Smooth muscle cell (in vitro differentiated cells): ENCODE measurements around the gene RAB11FIP3. TPM values are rescaled to one million over a fixed set of nuclear protein-coding genes. Genes with fewer than 3 reads are reported as not detected.

Source experiments
- DNase-seq: peaks from one replicate; lab custom pipeline; 2025; ENCODE audit not compliant: unreplicated experiment; lab: John Stamatoyannopoulos, UW
- H2AFZ ChIP-seq: fragments of 200-600 bp; sonication (generic); 2 replicates; pipeline ENCODE4 v1.6.0; 2016; ENCODE audit warnings: antibody characterized with exemption, low read depth, mild to moderate bottlenecking
- H3F3A ChIP-seq: fragments of 200-600 bp; sonication (generic); 2 replicates; pipeline ENCODE4 v1.6.0; 2017; ENCODE audit warnings: antibody characterized with exemption, low read depth
- H3K27ac ChIP-seq: fragments of 200-600 bp; sonication (generic); 2 replicates; pipeline ENCODE4 v1.5.1; 2016; ENCODE audit warnings: low read depth, mild to moderate bottlenecking
- H3K27me3 ChIP-seq: fragments of 200-600 bp; sonication (generic); 2 replicates; pipeline ENCODE4 v1.6.1; 2016; ENCODE audit warnings: low read depth, mild to moderate bottlenecking
- H3K36me3 ChIP-seq: fragments of 200-600 bp; sonication (generic); 2 replicates; pipeline ENCODE4 v1.5.1; 2016; ENCODE audit warnings: low read depth
- H3K4me1 ChIP-seq: fragments of 200-600 bp; sonication (generic); 2 replicates; pipeline ENCODE4 v1.5.1; 2016; ENCODE audit warnings: low read depth
- H3K4me2 ChIP-seq: fragments of 200-600 bp; sonication (generic); 2 replicates; pipeline ENCODE4 v1.6.0; 2016; ENCODE audit warnings: mild to moderate bottlenecking
- H3K4me3 ChIP-seq: fragments of 200-600 bp; sonication (generic); 2 replicates; pipeline ENCODE4 v1.5.1; 2016; ENCODE audit warnings: mild to moderate bottlenecking
- H3K79me2 ChIP-seq: fragments of 200-600 bp; sonication (generic); 2 replicates; pipeline ENCODE4 v1.6.0; 2016; ENCODE audit warnings: low read depth, mild to moderate bottlenecking
- H3K9ac ChIP-seq: fragments of 200-600 bp; sonication (generic); 2 replicates; pipeline ENCODE4 v1.6.0; 2016; ENCODE audit warnings: low read depth
- H3K9me3 ChIP-seq: fragments of 200-600 bp; sonication (generic); replicated peaks from 2 replicates; pipeline ENCODE4 v1.5.1; 2016; ENCODE audit warnings: low read depth
- H4K20me1 ChIP-seq: fragments of 200-600 bp; sonication (generic); 2 replicates; pipeline ENCODE4 v1.6.0; 2016; ENCODE audit warnings: low read depth
- CTCF ChIP-seq: fragments of 200-600 bp; sonication (generic); IDR thresholded peaks from 2 replicates; pipeline ENCODE4 v1.5.1; 2017; ENCODE audit warnings: borderline replicate concordance, mild to moderate bottlenecking, antibody characterized with exemption; ENCODE audit not compliant: insufficient read depth, poor library complexity, severe bottlenecking
- WGBS: methylation state at CpG from one replicate; pipeline ENCODE4 v1.1.7; 2016; ENCODE audit warnings: low lambda C conversion rate; 5-methylcytosine and 5-hydroxymethylcytosine counted together
- polyA plus RNA-seq: library from polyadenylated mRNA; unstranded; fragments of >200 nt; fragmentation: Nextera tagmentation; extraction: Ambion mirVana; gene quantifications from 2 replicates; pipeline ENCODE4 v1.2.1, GENCODE V29; 2016
- total RNA-seq: library from RNA; depleted of rRNA; stranded (reverse); fragments of >200 nt; gene quantifications from 2 replicates; pipeline ENCODE4 v1.2.3, GENCODE V29; 2014

The RAB11FIP3 gene
- total and polyA plus RNA-seq, 2 experiments from 2014 or later: 19.5 to 20.4 TPM

DNA sequence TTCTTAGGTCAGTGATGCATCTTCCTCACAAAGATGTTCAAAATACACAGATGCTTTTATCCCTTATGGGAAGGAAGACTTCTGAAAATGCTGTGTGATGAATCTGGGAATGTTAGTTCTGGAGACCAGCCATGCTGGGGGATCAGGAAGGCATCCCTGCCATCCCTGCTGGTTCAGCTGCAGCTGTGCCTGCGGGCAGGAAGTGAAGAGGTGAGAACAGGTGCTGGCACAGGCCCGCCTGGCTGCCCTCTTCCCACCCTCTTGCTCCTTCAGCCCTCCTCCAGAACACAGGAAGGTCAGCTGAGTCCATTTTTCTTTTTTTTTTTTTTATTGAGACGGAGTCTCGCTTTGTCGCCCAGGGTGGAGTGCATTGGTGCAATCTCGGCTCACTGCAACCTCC is 15.2 kb downstream of the RAB11FIP3 start:
- Histone ChIP-seq H3K79me2 (peaks cover 59% of the 10 kb centered on the region), H3K4me1 (no peaks in the 10 kb centered on the region), H3K9ac (no peak overlapping the region), H3K36me3 (no peaks in the 10 kb centered on the region), H3K4me3 (no peak overlapping the region), H3K4me2 (no peak overlapping the region), H3K27ac (no peak overlapping the region), H3K27me3 (no peaks in the 10 kb centered on the region), H2AFZ (no peak overlapping the region), H4K20me1 (peaks cover 93% of the 10 kb centered on the region), H3F3A (no peaks in the 10 kb centered on the region), H3K9me3 (no peaks in the 10 kb centered on the region)
- no peak for TF ChIP-seq CTCF
- no peak for DNase-seq
- 97% methylated on average over 6 of the region's 6 CpGs for whole genome bisulfite sequencing

GRCh38 chr16:441447-441846 is 16.0 kb downstream of the RAB11FIP3 start:
- DNase-seq: no peak

DNA sequence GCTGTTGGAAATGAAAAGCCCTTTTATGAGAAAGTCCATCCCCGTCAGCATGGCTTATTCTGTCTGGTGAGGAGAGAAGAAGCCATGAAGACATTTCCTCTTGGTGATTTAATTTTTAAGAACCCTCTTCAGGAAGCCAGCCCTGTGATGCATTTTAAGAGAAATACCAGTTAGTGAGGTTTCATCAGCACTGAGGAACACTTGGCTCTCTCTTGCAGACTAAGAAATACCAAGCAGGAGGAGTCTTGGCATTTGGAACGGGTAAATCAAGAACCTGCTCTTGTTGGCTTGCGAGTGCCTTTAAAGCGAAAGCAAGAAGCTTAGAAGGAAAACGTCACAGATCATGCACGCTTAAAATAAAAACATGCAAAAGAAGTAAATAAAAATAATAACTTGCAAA is 17.5 kb downstream of the RAB11FIP3 start:
- H4K20me1 ChIP-seq: peaks cover 94% of the 10 kb centered on the region
- peaks cover 75% of the 10 kb centered on the region for H3K79me2 ChIP-seq
- H3K9ac ChIP-seq: no peak overlapping the region
- no peak for TF ChIP-seq CTCF
- H3K4me1 ChIP-seq: no peaks in the 10 kb centered on the region
- no peaks in the 10 kb centered on the region for H3K36me3 ChIP-seq
- WGBS: 87% methylated on average over 6 of the region's 6 CpGs
- no peak overlapping the region for H2AFZ ChIP-seq
- no peaks in the 10 kb centered on the region for H3K27me3 ChIP-seq
- no peaks in the 10 kb centered on the region for H3F3A ChIP-seq
- H3K4me2 ChIP-seq: no peak overlapping the region
- H3K27ac ChIP-seq: no peak overlapping the region
- H3K9me3 ChIP-seq: no peaks in the 10 kb centered on the region
- H3K4me3 ChIP-seq: no peak overlapping the region
- DNase-seq: no peak

More at GRCh38 chr16:441447-441846, 16.0 kb downstream of the RAB11FIP3 start:
- WGBS: 93% methylated on average over 6 of the region's 6 CpGs
- Histone ChIP-seq H3K9me3 (no peaks in the 10 kb centered on the region), H3K27me3 (no peaks in the 10 kb centered on the region), H3F3A (no peaks in the 10 kb centered on the region), H3K4me2 (no peak overlapping the region), H2AFZ (no peak overlapping the region), H3K4me3 (no peak overlapping the region), H3K9ac (no peak overlapping the region), H4K20me1 (peaks cover 93% of the 10 kb centered on the region), H3K79me2 (peaks cover 65% of the 10 kb centered on the region), H3K27ac (no peak overlapping the region), H3K36me3 (no peaks in the 10 kb centered on the region), H3K4me1 (no peaks in the 10 kb centered on the region)
- TF ChIP-seq CTCF: no peak

DNA sequence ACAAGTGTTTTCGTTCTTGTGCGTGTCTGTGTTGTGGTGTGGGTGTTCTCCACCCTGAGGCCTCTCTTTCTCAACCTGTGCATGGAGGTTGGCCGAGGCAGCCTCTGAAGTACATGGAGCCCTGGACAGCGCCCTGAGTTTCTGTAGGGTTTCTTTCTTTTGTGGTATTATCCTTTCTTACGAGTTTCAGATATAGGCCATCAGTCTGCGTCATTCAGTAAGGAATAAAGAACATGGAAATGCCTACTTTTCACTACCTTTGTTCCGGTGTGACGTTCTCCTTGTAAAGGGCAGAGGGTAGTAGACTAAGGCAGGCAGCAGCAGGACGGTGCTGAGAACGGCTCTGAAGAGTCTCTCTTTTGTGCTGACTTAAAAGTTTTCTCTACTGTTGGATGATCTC is 18.6 kb downstream of the RAB11FIP3 start:
- H3K9me3 ChIP-seq: no peaks in the 10 kb centered on the region
- H3K4me1 ChIP-seq: no peaks in the 10 kb centered on the region
- no peak for DNase-seq
- H3F3A ChIP-seq: no peaks in the 10 kb centered on the region
- peaks cover 75% of the 10 kb centered on the region for H3K79me2 ChIP-seq
- no peak overlapping the region for H3K4me3 ChIP-seq
- no peak overlapping the region for H3K9ac ChIP-seq
- H3K4me2 ChIP-seq: no peak overlapping the region
- H3K27me3 ChIP-seq: no peaks in the 10 kb centered on the region
- 94% methylated on average over 10 of the region's 10 CpGs for WGBS
- no peak overlapping the region for H2AFZ ChIP-seq
- H4K20me1 ChIP-seq: peaks cover 90% of the 10 kb centered on the region
- no peak overlapping the region for H3K27ac ChIP-seq
- no peaks in the 10 kb centered on the region for H3K36me3 ChIP-seq
- no peak for TF ChIP-seq CTCF
